Stimulated activated CD4-positive, alpha-beta T cell treated with anti-CD3 and anti-CD28 coated beads, Interleukin-12 subunit alpha, Interleukin-12 subunit beta, amount 100 ng/mL, for 4 hours (primary cell): Measurements from ENCODE around the gene LHFPL2.

Source experiments
- DNase-seq: peaks from one replicate; pipeline ENCODE4 v3.0.0-alpha.2; 2020

Gene LHFPL2

GRCh38 chr5:78613756-78614155 lies 34.8 kb downstream of the LHFPL2 start:
- no peak for DNase-seq

GRCh38 chr5:78613151-78613533 lies 35.4 kb downstream of the LHFPL2 start:
- no peak for DNase-seq

DNA sequence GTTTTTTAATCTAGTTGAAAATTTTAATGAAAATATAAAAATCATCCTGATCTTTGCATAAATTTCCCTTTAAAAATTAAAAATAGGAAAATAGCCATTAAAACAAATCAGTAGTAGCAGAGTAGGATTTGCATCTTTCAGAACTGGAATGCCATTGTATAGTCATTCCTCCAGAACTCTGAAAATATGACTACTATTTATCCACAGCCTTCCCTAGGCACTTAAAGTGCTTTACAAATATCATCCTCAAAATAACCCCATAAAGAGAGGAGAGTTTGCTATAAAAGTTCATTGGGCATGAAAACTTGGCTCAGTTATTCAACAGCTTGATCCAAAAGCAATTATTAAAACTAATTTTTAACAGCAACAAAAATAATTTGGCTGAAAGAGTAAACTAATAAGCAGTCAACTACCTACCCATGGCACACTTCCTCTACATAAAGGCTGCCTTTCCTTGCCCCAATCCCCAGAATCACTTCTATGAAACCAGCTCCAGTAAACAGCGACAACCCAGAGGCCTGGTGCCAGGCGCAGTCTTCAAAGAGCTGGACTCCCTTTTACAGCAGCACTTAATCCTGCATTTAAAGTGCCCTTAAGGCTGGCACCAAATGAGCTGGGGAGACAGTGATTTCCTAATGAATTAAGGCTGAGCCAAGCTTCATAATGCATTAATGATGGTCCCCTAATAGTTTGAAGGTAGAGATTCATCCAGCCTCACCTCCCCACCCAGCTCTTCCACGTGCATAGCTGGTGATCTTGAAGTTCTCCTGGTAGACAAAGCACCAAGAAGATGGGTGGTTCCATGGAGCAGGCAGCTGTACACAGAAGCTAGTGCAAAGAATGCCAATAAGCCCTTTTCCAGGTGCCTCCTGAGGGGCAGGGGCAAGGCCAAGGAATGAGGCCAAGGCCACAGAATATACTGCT lies 36.1 kb downstream of the LHFPL2 start:
- DNase-seq = no peak

GRCh38 chr5:78611126-78611605 lies 37.4 kb downstream of the LHFPL2 start:
- DNase-seq = no peak

- DNase-seq = no peak
Measured at GRCh38 chr5:78610636-78611035, 37.9 kb downstream of the LHFPL2 start.

GRCh38 chr5:78610163-78610583 lies 38.4 kb downstream of the LHFPL2 start:
- DNase-seq = no peak

DNA sequence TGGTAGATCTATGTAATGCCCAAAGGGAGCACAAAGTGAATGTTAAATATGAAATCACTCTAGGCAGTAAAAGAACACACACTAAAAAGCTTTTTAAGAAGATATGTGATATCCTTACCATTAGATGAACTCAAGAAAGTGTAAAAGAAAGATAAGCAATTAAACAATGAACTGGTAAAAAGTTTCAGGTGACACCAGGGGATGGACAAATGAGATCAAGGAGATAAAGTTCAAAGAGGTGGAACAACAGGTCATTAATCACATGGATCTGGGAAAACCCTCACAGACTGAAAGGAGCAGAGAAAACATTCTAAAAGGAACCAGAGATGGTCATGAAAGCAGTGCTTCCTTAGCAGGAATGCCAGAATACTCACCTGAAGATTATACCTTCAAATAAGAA lies 40.7 kb downstream of the LHFPL2 start:
- no peak for DNase-seq

GRCh38 chr5:78606241-78606640 lies 42.3 kb downstream of the LHFPL2 start:
- DNase-seq = no peak

DNA sequence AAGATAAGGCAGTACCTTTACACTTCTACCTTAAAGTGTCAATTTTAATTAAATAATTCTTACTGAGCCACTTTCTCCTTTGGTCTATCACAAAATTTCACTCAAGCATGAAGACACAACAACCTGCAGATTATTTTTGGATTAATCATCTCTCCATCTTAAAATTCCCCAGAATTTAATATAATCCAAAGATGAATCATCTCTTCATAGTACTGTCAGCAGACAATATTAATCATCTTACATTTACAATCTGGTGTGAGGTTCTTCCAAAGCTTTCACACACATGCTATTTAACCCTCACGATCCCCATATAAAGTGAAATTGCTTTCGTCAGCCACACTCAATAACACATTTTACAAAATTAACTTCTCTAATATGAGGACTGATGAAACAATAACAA lies 43.0 kb downstream of the LHFPL2 start:
- no peak for DNase-seq

DNA sequence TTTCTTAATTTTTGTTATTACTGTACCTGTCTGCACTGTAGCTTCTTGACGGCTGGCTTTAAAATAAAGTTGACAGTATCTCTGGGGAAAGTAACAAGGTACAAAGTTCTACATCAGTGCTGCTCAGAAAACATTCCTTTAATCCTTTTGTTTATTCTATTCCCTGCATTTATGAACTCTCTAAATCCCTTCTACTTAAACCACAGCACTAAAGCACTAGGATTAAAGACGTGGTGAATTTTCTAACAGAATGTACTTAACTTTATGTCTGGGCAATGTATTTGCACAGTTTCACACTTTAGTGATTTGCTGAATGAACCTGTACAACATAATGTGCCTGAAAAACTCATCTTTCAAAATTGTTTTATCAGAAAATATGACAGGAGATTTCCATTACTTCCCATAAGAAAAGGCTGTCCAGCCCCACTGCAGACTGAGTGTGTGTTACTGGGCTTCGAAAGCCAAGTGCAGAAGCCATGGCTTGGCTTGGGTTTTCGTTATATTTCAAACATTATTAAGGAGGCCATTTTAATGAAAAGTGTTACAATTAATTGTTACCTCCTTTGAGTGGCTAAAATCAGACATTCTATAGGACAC lies 43.8 kb downstream of the LHFPL2 start:
- no peak for DNase-seq

DNA sequence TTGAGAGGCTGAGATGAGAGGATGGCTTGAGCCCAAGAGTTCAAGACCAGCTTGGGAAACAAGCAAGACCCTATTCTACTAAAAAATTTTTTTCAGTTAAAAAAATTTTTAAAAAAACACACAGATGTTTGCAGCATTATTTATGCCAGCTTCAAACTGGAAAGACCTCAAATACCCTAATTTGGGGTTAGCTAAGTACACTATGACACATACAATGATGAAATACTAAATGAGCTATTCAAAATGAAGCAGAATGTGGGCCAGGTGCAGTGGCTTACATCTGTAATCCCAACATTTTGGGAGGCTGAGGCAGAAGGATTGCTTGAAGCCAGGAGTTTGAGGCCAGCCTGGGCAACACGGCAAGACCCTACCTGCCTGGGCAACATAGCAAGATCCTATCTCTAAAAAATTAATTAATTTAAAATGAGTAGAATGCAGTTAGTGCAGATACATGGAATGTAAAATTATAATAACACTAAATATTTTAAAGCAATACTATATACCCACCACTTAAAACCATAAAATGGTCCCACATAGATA lies 44.9 kb downstream of the LHFPL2 start:
- DNase-seq = no peak

GRCh38 chr5:78602400-78602799 lies 46.2 kb downstream of the LHFPL2 start:
- DNase-seq = no peak

DNA sequence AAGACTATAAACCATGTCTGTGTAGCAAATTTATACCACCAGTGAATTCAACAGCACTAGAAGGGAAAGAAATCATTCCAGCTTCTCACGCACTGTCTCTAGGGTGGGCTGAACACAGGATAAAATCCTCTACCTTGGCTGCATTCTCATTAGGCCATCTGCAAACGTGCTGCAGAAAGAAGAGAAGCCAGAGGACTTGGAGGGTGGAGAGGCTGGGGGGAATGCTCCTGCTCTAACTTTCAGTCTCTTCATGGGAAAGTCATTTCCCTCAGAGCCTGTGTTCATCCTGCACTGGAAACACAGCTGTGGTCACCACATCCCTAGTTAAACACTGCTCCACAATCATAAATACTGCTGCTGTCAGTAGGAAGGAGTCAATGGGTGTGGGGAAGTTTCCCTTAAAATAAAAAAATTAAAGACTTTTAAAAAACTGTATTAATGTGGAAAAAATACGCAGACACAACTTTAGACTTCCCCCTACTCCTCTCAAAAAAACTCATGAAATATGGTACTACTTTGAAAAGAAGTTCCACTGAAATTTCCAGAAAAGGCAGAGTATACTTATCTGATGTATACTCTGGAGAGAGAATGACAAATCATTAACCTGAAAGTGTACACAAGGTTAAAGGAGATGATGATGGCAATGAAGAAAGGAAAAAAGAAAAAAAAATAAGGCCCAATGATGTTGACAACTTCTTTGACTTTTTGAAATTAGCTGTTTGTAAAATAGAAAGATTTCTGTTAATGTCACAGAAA lies 46.8 kb downstream of the LHFPL2 start:
- no peak for DNase-seq

GRCh38 chr5:78600687-78601414 lies 47.7 kb downstream of the LHFPL2 start:
- DNase-seq = no peak

- DNase-seq = no peak
Measured at GRCh38 chr5:78598973-78599372, 49.6 kb downstream of the LHFPL2 start.

GRCh38 chr5:78597974-78598371 lies 50.6 kb downstream of the LHFPL2 start:
- DNase-seq = no peak

GRCh38 chr5:78597068-78597973 lies 51.3 kb downstream of the LHFPL2 start:
- no peak for DNase-seq

- no peak for DNase-seq
Measured at GRCh38 chr5:78595458-78595921, 53.1 kb downstream of the LHFPL2 start.

- DNase-seq = no peak
Measured at GRCh38 chr5:78594610-78595457, 53.7 kb downstream of the LHFPL2 start.

DNA sequence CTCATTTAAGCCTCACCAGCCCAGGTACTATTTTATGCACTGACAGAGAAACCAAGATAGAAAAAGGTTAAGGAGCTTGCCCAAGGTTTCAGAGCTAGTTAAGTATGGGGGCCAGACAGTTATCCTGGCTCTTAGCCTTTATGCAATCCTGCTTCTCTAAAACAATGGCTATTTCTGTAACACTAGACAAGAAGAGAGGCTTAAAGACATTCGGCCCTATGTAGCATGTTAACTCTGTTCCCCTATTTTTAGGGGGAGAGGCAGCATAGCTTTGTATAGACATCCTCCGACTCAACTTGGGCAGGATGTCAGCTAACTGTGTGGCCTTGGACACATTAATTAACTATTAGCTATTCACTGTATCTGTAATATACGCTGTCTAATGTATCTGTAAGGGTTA lies 54.6 kb downstream of the LHFPL2 start:
- DNase-seq = no peak
